ENCODE measurements around the gene LRP1B.

DNA sequence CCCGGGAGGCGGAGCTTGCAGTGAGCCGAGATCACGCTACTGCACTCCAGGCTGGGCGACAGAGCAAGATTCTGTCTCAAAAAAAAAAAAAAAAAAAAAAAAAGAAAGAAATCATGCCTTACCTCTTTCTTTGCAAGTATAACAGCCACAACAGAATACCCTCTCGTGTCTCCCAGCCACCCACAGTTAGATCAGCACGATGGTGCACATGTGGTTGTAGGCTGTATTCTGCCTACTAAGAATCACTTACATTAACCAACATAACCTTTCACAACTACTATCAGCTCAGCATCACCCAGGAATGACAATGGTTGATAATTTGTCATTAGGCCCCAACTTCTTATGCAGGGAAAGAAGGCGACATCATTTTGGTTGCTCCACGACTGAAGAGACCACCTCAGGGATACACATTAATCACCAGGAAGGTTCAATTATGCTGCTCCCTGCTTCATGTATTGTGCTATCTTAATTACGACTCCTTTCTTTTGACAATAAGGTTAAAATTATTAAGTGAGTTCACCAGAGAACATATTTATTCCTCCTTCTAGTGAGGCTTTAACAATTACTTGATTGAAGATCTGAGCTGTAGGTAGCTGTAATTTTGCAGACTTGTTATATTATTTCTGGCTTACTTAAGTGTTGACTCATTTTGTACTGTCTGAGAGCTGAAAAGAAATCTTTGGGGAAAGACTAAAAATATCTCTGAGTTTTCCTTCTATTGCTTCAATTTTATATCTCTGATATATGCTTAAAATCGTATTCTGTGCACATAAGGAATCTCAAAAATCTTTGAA lies 120.1 kb downstream of the LRP1B start:
- TF ChIP-seq, protein P1, sequence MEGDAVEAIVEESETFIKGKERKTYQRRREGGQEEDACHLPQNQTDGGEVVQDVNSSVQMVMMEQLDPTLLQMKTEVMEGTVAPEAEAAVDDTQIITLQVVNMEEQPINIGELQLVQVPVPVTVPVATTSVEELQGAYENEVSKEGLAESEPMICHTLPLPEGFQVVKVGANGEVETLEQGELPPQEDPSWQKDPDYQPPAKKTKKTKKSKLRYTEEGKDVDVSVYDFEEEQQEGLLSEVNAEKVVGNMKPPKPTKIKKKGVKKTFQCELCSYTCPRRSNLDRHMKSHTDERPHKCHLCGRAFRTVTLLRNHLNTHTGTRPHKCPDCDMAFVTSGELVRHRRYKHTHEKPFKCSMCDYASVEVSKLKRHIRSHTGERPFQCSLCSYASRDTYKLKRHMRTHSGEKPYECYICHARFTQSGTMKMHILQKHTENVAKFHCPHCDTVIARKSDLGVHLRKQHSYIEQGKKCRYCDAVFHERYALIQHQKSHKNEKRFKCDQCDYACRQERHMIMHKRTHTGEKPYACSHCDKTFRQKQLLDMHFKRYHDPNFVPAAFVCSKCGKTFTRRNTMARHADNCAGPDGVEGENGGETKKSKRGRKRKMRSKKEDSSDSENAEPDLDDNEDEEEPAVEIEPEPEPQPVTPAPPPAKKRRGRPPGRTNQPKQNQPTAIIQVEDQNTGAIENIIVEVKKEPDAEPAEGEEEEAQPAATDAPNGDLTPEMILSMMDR (IDR thresholded peaks at IDR 0.05): no peak
- no peak for TF ChIP-seq EP300 (IDR thresholded peaks at IDR 0.05)
- TF ChIP-seq POLR2A (IDR thresholded peaks at IDR 0.05): no peak

All from tibial nerve (tissue), 4 donors.